HG03457 (cell line): ENCODE data around the gene CYB5R4.
"Not testable (repeated sequence)": the region's sequence is repeated elsewhere in the genome, so short reads cannot be mapped to it uniquely, and the experiment has no call there.

Source experiments
- ATAC-seq: cut with Tn5 transposase; IDR thresholded peaks from one replicate; pipeline ENCODE4 v1.9.1; 2021; ENCODE audit warnings: moderate number of reproducible peaks; ENCODE audit not compliant: unreplicated experiment

Gene CYB5R4

DNA sequence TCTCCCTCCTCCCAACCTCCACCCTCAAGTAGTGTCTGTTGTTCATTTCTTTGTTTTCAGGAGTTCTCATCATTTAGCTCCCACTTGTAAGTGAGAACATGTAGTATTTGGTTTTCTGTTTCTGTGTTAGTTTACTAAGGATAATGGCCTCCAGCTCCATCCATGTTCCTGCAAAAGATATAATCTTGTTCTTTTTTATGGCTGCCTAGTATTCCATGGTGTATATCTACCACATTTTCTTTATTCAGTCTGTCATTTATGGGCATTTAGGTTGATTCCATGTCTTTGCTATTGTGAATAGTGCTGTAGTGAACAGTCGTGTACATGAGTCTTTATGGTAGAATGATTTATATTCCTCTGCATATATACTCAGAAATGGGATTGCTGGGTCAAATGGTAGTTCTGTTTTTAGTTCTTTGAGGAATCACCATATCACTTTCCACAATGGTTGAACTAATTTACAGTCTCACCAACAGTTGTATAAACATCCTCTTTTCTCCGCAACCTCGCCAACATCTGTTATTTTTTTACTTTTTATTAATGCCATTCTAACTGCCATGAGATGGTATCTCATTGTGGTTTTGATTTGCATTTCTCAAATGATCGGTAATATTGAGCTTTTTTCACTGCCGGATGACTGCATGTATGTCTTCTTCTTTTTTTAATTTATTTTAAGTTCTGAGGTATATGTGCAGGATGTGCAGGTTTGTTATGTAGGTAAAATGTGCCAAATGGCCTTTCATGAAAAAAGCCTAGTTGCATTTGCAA, 48.3 kb downstream of the CYB5R4 start:
- not testable (repeated sequence) for ATAC-seq

DNA sequence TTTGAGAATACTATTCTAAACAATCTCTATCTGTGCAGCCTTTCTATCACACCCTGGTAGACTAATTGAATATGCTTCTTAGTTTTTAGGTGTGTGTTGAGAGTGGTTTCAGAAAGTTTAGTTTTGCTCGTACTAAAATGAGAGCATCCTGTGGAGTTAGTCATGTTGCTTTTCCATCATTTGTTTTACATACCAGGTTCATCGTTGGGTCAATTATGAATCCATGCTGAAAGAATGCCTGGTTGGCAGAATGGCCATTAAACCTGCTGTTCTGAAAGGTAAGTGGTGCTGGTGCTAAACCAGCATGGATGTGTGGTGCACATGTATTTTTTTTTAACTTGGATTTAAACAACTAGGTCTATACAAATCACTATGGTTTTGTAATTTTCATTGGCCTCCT, 49.3 kb downstream of the CYB5R4 start:
- no peak for ATAC-seq

DNA sequence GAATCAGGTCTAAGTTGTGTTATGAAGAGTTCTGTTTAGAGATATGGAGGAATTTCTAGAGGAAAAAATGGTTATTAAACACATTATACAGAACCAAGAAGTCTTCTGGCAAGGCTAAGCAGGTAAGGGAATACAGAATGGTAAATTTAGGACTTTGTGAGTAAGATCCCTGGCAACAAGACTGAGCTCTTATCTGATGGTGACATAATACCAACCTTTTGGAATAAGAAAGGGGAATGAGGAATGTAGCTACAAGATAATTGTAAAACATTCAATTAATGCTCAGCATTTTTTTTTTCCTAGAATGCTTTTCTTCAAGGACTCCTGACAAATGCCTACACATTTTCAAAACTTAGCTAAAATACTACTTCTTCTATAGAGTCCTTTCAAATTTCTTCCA, 51.8 kb downstream of the CYB5R4 start:
- no peak for ATAC-seq

GRCh38 chr6:83914953-83915352, 55.5 kb downstream of the CYB5R4 start:
- no peak for ATAC-seq

DNA sequence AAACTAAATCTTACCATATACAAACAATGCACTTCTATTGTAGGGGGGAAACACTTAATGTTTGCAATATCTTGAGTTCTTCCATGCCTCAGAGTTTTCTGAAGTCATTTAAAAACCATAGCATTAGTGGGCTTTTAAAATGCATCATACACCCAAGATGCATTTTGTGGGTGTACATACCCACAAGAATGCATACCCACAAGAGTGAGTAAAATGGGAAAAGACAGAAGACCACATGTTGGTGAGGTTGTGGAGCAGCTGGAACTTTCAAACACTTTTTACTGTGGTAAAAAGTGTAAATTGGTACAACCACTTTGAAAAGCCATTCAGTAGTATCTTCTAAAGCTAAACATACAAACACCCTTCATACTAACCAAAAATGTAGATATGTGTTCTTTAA, 57.5 kb downstream of the CYB5R4 start:
- ATAC-seq = no peak

- no peak for ATAC-seq
Measured at GRCh38 chr6:83920017-83920416, 60.5 kb downstream of the CYB5R4 start.

DNA sequence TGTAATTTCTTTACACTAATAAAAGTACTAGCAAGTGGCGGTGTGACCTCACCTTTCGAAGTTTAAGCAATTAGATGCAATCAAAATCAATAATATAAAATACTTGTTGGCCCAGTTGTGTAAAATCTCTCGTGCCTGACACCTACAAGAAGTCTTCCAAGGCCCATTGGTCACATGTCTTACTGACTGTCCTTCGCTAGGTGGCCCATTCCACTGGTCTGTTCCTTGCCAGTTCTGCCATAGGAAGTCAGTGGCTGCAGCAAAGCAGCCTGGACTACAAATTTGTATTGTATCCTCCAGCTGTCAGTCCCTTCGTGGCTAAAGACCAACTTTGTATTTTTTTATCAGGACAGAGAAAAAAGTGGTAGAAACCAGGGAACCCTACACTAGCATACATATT, 61.8 kb downstream of the CYB5R4 start:
- ATAC-seq = no peak

GRCh38 chr6:83927470-83927869, 68.0 kb downstream of the CYB5R4 start:
- no peak for ATAC-seq

GRCh38 chr6:83928286-83928685, 68.8 kb downstream of the CYB5R4 start:
- no peak for ATAC-seq

DNA sequence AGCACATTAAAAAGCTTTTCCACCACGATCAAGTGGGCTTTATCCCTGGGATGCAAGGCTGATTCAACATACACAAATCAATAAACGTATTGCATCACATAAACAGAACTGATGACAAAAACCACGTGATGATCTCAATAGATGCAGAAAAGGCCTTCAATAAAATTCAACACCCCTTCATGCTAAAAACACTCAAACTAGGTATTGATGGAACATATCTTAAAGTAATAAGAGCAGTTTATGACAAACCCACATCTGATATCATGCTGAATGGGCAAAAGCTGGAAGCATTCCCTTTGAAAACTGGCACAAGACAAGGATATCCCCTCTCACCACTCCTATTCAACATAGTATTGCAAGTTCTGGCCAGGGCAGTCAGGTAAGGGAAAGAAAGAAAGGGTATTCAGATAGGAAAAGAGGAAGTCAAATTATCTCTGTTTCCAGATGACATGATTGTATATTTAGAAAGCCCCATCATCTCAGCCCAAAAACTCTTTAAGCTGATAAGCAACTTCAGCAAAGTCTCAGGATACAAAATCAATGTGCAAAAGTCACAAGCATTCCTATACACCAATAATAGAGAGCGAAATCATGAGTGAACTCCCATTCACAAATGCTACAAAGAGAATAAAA, 86.8 kb downstream of the CYB5R4 start:
- ATAC-seq = not testable (repeated sequence)

DNA sequence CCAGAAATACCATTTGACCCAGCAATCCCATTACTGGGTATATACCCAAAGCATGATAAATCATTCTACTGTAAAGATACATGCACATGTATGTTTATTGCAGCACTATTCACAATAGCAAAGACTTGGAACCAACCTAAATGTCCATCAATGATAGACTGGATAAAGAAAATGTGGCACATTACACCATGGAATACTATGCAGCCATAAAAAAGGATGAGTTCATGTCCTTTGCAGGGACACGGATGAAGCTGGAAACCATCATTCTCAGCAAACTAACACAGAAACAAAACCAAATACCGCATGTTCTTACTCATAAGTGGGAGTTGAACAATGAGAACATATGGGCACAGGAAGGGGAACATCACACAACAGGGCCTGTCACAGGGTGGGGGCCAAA, 88.5 kb downstream of the CYB5R4 start:
- ATAC-seq = not testable (repeated sequence)

DNA sequence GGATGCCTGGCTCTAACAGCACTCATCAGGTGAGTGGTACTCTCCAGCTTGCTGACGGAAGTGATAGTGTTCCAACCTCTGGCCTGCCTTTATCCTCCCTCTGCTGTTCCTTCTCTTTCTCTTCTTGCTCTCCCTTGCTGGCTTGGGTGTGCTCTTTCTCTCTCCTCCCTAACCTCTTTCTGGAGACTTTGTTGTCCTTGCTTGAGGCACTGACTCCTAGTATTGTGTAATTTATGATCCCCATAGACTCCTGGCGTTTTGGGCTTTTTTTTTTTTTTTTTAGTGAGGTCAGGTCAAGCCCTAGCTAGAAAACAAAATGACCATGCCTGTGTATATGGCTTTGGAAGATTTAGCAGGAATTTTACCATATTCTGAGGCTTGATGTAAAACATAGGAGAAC, 89.4 kb downstream of the CYB5R4 start:
- no peak for ATAC-seq

DNA sequence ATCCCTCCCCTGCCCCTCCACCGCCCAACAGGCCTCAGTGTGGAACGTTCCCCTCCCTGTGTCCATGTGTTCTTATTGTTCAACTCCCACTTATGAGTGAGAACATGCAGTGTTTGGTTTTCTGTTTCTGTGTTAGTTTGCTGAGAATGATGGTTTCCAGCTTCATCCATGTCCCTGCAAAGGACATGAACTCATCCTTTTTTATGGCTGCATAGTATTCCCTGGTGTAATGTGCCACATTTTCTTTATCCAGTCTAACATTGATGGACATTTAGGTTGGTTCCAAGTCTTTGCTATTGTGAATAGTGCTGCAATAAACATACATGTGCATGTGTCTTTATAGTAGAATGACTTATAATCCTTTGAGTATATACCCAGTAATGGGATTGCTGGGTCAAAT, 91.9 kb downstream of the CYB5R4 start:
- not testable (repeated sequence) for ATAC-seq

GRCh38 chr6:83952830-83953229, 93.3 kb downstream of the CYB5R4 start:
- no peak for ATAC-seq

GRCh38 chr6:83954371-83954770, 94.9 kb downstream of the CYB5R4 start:
- no peak for ATAC-seq

DNA sequence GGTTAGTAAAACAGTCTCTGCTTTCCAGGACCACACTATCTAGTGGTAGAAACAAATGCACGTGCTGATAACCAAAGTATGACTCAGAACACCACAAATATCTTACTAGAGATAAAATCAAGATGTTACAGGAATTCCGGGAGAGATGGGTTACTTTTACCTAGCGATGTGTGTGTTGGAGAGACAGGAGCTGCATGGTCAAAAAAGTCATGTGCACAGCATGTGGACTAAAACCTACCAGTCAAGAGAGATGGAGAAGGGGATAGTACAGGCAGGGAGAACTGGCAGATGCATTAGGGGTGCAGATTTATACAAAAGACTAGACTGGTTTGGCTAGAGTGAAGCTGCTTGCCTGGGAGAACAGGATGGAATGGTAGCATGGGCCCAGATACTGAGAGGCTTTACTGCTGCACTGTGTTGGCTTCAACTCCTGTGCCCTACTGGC, 98.8 kb downstream of the CYB5R4 start:
- ATAC-seq = no peak

DNA sequence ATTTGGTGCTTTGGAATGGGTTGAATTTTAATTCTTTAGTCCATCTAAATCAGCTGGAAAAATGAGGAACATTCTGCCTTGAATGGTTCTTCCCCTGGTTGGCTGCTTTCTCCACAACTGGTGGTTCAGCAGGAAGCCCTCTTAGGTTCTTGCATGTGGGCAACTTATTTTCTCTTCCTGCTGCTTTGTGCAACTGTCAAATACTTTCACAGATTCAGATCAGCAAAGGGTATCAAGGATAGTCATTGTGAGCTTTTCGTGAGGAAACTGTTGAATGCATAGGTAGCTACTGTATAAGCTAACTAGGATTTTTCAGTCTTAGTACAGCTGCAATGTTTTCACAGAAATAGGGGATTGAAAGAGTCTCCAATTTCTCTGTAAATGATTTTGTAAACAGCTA, 101.2 kb downstream of the CYB5R4 start:
- no peak for ATAC-seq

DNA sequence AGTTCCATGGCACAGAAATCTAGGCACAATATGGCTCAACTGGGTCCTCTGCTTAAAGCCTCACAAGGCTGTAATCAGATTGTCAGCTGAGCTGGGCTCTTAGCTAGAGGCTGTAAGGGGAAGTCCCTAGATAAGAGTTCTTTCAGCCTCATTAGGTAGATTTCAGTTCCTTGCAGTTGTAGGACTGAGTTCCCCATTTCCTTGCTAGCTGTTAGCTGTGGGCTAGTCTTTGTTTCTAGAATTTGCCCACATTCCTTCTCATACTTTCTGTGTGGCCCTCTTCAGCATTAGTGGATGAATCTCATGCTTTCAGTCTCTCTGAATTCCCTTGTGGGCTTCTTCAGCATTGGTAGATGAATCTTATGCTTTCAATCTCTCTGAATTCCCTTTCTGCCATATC, 103.1 kb downstream of the CYB5R4 start:
- ATAC-seq = peak; percentile 79

DNA sequence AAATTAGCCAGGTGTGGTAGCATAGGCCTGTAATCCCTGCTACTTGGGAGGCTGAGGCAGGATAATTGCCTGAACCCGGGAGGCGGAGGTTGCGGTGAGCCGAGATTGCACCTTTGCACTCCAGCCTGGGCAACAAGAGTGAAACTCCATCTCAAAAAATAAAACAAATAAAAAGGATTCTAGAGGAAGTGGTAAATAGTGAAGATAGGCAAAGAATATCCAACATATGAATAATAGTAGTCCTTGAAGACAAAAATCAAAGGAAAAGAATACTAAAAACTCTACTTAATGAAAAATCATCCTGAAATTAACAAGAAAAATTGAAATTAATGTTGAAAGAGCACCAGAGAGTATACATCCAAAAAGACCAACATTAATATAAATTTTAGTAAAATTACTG, 107.0 kb downstream of the CYB5R4 start:
- no peak for ATAC-seq

DNA sequence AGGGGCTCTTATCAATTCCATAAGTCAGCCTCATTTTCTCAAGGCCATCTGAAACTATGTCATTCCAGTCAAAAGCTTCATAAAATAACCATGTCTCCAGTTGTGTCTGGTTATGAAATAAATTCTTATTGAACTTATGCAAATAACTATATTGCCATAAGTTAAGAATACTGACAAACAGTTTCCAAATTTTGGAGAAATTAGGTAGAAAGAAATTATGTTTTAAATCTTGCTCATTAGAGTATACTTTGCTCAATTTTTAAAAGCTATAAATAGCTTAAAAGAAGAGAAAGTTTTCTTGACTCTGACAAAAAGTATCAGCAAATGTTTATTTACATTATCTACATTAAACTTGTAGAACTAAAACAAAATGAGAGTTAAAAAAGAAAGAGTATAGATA, 111.1 kb downstream of the CYB5R4 start:
- ATAC-seq = no peak

DNA sequence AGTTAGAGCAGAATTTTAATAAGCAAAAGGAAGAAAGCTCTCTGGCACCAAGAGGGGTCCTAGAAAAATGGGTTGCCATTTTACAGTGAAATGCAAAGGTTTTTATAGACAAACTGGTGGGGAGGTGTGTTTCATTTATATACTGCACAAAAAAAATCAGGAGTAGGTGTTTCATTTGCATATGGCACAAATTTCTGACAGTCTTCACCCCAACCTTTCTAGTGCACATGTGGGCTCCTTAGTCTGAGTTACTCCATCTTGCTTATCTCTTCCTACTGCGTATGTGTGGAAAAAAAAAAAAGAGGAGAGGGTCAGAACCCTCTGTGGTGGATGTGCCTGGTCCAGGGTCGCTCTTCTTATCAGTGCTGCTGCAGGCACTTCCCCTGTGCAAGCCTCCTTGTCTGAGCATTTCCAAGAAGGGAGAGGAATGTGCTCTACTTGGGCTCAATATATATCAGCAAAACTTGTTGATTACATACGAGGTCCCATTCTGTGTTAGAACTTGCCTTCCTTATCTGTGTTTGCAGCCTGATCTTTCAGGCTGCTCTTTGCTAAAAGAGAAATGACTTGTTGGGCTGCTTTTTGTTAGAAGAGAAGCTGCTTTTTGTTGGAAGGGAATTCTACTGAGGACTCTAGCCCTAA, 115.0 kb downstream of the CYB5R4 start:
- no peak for ATAC-seq
